Esophagus squamous epithelium (tissue), 4 donors: ENCODE results near the gene AHDC1.

Source experiments
- POLR2A ChIP-seq, 4 donors: fragments of 450-650 bp; IDR thresholded peaks; one replicate each; pipeline ENCODE4 v1.6.1; 2017; ENCODE audit warnings: antibody characterized with exemption in 4 of 4, mild to moderate bottlenecking in 4 of 4, moderate library complexity in 3 of 4
- TF ChIP-seq, protein P1 (sequence below), 6 experiments: fragments of 450-650 bp in 4 of 6; fragments of 200-600 bp in 2 of 6; sonication (generic) in 2 of 6; IDR thresholded peaks; one replicate each; pipeline ENCODE4 v1.5.1; 2016 to 2019; ENCODE audit warnings: antibody characterized with exemption in 6 of 6, mild to moderate bottlenecking in 4 of 6, moderate library complexity in 4 of 6

- no peak for TF ChIP-seq POLR2A (IDR thresholded peaks at IDR 0.05)
- TF ChIP-seq, protein P1, sequence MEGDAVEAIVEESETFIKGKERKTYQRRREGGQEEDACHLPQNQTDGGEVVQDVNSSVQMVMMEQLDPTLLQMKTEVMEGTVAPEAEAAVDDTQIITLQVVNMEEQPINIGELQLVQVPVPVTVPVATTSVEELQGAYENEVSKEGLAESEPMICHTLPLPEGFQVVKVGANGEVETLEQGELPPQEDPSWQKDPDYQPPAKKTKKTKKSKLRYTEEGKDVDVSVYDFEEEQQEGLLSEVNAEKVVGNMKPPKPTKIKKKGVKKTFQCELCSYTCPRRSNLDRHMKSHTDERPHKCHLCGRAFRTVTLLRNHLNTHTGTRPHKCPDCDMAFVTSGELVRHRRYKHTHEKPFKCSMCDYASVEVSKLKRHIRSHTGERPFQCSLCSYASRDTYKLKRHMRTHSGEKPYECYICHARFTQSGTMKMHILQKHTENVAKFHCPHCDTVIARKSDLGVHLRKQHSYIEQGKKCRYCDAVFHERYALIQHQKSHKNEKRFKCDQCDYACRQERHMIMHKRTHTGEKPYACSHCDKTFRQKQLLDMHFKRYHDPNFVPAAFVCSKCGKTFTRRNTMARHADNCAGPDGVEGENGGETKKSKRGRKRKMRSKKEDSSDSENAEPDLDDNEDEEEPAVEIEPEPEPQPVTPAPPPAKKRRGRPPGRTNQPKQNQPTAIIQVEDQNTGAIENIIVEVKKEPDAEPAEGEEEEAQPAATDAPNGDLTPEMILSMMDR (IDR thresholded peaks at IDR 0.05) = no peak
Observed at GRCh38 chr1:27574001-27574781, 29.8 kb downstream of the AHDC1 start.
